Progenitor cell of endocrine pancreas (in vitro differentiated cells): Measurements from ENCODE around the gene FAM181A. TPM values are rescaled to one million over a fixed set of nuclear protein-coding genes. Genes with fewer than 3 reads are reported as not detected.

Source experiments
- DNase-seq: peaks from one replicate; pipeline ENCODE4 v3.0.0; 2021; ENCODE audit warnings: low spot score; ENCODE audit not compliant: unreplicated experiment
- H3K27ac Mint-ChIP-seq: 2 replicates; pipeline ENCODE4 v1.8.0; 2021; ENCODE audit warnings: mild to moderate bottlenecking, moderate library complexity, mixed read lengths
- H3K27me3 Mint-ChIP-seq: 2 replicates; pipeline ENCODE4 v1.8.0; 2021; ENCODE audit warnings: mixed read lengths
- H3K36me3 Mint-ChIP-seq: 2 replicates; pipeline ENCODE4 v1.8.0; 2022; ENCODE audit warnings: mixed read lengths; ENCODE audit not compliant: insufficient read depth
- H3K4me1 Mint-ChIP-seq: 2 replicates; pipeline ENCODE4 v1.8.0; 2021; ENCODE audit warnings: low read depth, mixed read lengths
- H3K4me3 Mint-ChIP-seq: 2 replicates; pipeline ENCODE4 v1.8.0; 2021; ENCODE audit warnings: low read depth, mild to moderate bottlenecking, moderate library complexity, mixed read lengths
- H3K9me3 Mint-ChIP-seq: 2 replicates; pipeline ENCODE4 v1.8.0; 2021; ENCODE audit warnings: low read depth, mixed read lengths
- long read RNA-seq: library from polyadenylated mRNA; unstranded; transcript quantifications from one replicate; pipeline ENCODE4 v2.0.0, GENCODE V29; 2020
- total RNA-seq: library from RNA; stranded (reverse); gene quantifications from 2 replicates; pipeline ENCODE4 v1.2.1, GENCODE V29; 2021
- TF ChIP-seq, protein P1 (sequence below): fragments of 200-600 bp; sonication (generic); IDR thresholded peaks from one replicate; pipeline ENCODE4 v1.5.0; 2021; ENCODE audit warnings: antibody characterized with exemption, mild to moderate bottlenecking; ENCODE audit not compliant: unreplicated experiment

Gene FAM181A
- not detected in 2 replicates for total RNA-seq
- long read RNA-seq: 0 reads

DNA sequence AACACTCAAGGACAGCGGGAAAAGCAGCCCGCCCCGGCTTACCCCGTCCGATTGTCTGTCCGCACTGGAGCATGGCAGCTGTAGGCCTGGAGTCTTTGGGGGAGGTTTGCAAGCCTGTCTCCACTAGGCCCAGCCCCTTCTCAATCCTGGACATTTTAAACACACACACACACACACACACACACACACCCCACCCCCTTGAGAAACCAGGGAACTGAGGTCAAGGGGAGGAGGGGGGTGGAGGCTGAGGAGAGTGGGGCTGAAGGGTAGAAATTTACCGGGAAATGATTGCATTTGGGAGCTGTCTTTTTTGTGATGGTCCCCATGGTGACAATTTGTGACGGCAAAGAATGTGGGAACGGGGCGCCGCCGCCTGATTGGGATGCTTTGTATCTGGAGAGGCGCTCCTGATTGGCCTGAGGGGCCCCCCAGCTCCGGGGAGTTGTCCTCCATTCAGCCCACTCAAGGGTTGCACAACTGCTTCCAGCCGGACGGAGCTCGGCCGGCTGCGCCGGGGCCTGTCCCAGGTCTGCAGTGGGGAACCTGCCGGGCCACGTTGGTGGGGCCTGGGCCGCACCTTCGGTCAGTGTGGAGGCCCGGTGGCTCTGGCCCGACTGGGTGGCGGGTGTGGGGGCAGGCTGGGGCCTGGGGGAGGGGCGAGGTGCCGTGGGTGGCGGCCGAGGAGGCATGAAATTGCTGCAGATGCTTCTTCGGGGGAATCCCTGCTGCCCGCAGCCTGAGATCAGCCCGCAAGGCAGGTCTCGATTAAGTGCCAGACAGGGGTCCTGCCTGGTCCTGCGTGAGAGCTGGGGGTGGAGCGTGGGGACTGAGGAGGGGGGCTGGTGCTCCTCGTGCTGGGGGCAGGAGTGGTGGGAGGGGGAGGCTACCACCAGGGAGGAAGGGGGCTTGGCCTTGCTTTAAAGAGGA lies at the start of gene FAM181A:
TSS of gene FAM181A (plus strand) at position 472 of the 927 bp plus-strand sequence. CDS start 942 bp downstream, outside the sequence.
- Mint-ChIP-seq H3K4me1 (peaks cover 2% of the 10 kb centered on the region), H3K4me3 (no peak within 1 kb of the TSS), H3K27me3 (no peaks in the 10 kb centered on the region), H3K27ac (no peak within 1 kb of the TSS), H3K9me3 (no peaks in the 10 kb centered on the region), H3K36me3 (no peaks in the 10 kb centered on the region)
- TF ChIP-seq, protein P1, sequence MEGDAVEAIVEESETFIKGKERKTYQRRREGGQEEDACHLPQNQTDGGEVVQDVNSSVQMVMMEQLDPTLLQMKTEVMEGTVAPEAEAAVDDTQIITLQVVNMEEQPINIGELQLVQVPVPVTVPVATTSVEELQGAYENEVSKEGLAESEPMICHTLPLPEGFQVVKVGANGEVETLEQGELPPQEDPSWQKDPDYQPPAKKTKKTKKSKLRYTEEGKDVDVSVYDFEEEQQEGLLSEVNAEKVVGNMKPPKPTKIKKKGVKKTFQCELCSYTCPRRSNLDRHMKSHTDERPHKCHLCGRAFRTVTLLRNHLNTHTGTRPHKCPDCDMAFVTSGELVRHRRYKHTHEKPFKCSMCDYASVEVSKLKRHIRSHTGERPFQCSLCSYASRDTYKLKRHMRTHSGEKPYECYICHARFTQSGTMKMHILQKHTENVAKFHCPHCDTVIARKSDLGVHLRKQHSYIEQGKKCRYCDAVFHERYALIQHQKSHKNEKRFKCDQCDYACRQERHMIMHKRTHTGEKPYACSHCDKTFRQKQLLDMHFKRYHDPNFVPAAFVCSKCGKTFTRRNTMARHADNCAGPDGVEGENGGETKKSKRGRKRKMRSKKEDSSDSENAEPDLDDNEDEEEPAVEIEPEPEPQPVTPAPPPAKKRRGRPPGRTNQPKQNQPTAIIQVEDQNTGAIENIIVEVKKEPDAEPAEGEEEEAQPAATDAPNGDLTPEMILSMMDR: no peak
- no peak for DNase-seq

GRCh38 chr14:93878212-93878611 lies 48.9 kb upstream of the FAM181A start:
- Mint-ChIP-seq H3K27me3 (peaks cover 4% of the 10 kb centered on the region), H3K36me3 (no peaks in the 10 kb centered on the region), H3K4me3 (no peak overlapping the region), H3K27ac (no peak overlapping the region), H3K9me3 (peaks cover 4% of the 10 kb centered on the region), H3K4me1 (peaks cover 3% of the 10 kb centered on the region)
- no peak for DNase-seq
- TF ChIP-seq, protein P1: no peak

DNA sequence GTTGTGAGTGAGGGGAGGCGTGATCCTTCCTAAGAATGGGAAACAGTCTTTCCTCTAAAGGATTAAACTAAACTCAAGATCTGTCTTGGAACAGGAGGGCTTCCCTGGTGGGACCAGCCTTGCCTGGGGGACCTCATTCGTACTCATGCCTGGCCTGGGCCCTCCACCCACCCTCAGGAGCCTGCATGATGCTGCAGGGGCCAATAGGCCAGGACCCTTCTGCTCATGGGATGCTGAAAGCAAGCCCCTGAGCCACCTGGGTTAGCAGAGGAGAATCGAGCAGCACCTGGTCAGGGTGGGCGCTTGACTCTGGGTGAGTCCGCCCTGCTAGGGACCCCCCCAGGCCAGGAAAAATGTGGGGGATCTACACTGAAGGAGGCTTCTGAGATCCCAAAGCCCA lies 48.3 kb upstream of the FAM181A start:
- H3K36me3 Mint-ChIP-seq: no peaks in the 10 kb centered on the region
- H3K4me3 Mint-ChIP-seq: no peak overlapping the region
- H3K4me1 Mint-ChIP-seq: peaks cover 3% of the 10 kb centered on the region
- peaks cover 4% of the 10 kb centered on the region for H3K27me3 Mint-ChIP-seq
- DNase-seq: no peak
- TF ChIP-seq, protein P1: no peak
- no peak overlapping the region for H3K27ac Mint-ChIP-seq
- peaks cover 4% of the 10 kb centered on the region for H3K9me3 Mint-ChIP-seq

DNA sequence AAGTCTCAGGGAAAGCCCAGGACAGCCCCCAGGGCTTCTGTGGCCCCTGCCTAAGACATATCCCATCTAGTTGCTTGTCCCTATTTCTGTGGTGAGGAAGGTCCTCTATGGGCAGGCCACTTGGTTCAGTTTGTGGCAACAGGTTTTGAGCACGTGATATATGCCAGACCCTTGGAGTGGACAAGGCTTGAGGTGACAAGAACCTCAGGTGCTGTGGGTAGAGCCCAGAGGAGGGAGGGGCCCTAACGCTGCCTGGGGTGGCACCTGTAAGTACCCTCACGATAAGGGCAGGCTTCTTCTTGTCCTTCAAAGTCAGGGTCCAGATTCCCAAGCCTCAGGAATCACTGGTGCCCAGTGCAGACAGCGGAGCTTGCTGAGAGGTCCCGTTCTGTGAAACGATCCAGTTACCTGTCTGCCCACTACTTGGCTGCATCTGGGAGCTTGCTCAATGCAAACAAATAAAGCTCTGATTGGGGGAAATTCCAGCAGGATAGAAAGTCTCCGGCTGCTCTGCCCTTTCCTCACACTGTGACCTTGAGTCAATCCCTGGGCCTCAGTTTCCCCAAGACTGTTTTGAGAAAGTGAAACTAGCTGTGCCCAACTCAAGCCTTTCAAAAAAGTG lies 47.7 kb upstream of the FAM181A start:
- Mint-ChIP-seq H3K36me3 (no peaks in the 10 kb centered on the region), H3K9me3 (no peaks in the 10 kb centered on the region), H3K4me1 (peaks cover 3% of the 10 kb centered on the region), H3K27me3 (peaks cover 4% of the 10 kb centered on the region), H3K27ac (no peak overlapping the region), H3K4me3 (no peak overlapping the region)
- DNase-seq: no peak
- TF ChIP-seq, protein P1: no peak

GRCh38 chr14:93880021-93880820 lies 46.9 kb upstream of the FAM181A start:
- Mint-ChIP-seq H3K36me3 (no peaks in the 10 kb centered on the region), H3K27me3 (peaks cover 4% of the 10 kb centered on the region), H3K9me3 (no peaks in the 10 kb centered on the region), H3K4me3 (no peak overlapping the region), H3K4me1 (peaks cover 3% of the 10 kb centered on the region), H3K27ac (no peak overlapping the region)
- TF ChIP-seq, protein P1: no peak
- DNase-seq: no peak
